HFFc6 (cell line): Measurements from ENCODE around the gene COMMD4. TPM values are rescaled to one million over a fixed set of nuclear protein-coding genes. Genes with fewer than 3 reads are reported as not detected.
"Not testable (repeated sequence)": the region's sequence is repeated elsewhere in the genome, so short reads cannot be mapped to it uniquely, and the experiment has no call there.

Experiments used
- DNase-seq: peaks from one replicate; pipeline ENCODE4 v3.0.0-alpha.2; 2018
- H3K27ac Mint-ChIP-seq: 2 replicates; pipeline ENCODE4 v1.8.0; 2020; ENCODE audit warnings: mild to moderate bottlenecking, mixed read lengths
- H3K27me3 Mint-ChIP-seq: 2 replicates; pipeline ENCODE4 v1.8.0; 2021; ENCODE audit warnings: mild to moderate bottlenecking, moderate library complexity, mixed read lengths; ENCODE audit not compliant: insufficient read depth
- H3K36me3 Mint-ChIP-seq: 2 replicates; pipeline ENCODE4 v1.8.0; 2021; ENCODE audit warnings: low read depth, mixed read lengths
- H3K4me1 Mint-ChIP-seq: 2 replicates; pipeline ENCODE4 v1.8.0; 2020; ENCODE audit warnings: low read depth, mixed read lengths
- H3K4me3 Mint-ChIP-seq: 2 replicates; pipeline ENCODE4 v1.8.0; 2020; ENCODE audit warnings: mild to moderate bottlenecking, moderate library complexity, mixed read lengths
- H3K9me3 Mint-ChIP-seq: 2 replicates; pipeline ENCODE4 v1.8.0; 2020; ENCODE audit warnings: mild to moderate bottlenecking, mixed read lengths
- CTCF ChIP-seq: fragments of 200-600 bp; sonication (generic); IDR thresholded peaks from 2 replicates; pipeline ENCODE4 v1.5.0; 2021; ENCODE audit warnings: antibody characterized with exemption, mild to moderate bottlenecking
- long read RNA-seq: library from polyadenylated mRNA; unstranded; transcript quantifications from one replicate; pipeline ENCODE4 v2.0.0, GENCODE V29; 2019
- total RNA-seq, 6 experiments: library from RNA; stranded (reverse); fragmentation: NEBNext Ultra II Directional; extraction: Animal tissue kit (Norgen Biotek cat#: 25700); gene quantifications; 2 replicates in 1 of 6; 3 replicates in 5 of 6; pipeline ENCODE4 v1.2.3, GENCODE V29; 2021

COMMD4 gene
- total RNA-seq = 100 to 1,000 TPM in 5 of 6 experiments, 10 to 100 TPM in 1; 90.1 to 133 (median 109) TPM
- long read RNA-seq, transcript COMMD4-201 (8 exons, 1,067 nt) = major isoform, 27 of 49 reads
- long read RNA-seq, partial matches to known transcripts = 11 of 49 reads
- long read RNA-seq, other reads (novel, unspliced or antisense) = 6 of 49 reads

GRCh38 chr15:75335705-75336355 lies at the start of gene COMMD4:
COMMD4 (plus strand) TSS chr15:75336063; CDS start chr15:75336090, 27 bp downstream.
- Mint-ChIP-seq H3K27ac (peak within 1 kb of the TSS; percentile 90), H3K4me1 (peaks cover 19% of the 10 kb centered on the region), H3K36me3 (peaks cover 6% of the 10 kb centered on the region; the same call in 1 of the 2 replicates), H3K4me3 (peak within 1 kb of the TSS; percentile 96), H3K9me3 (no peaks in the 10 kb centered on the region), H3K27me3 (peaks cover 15% of the 10 kb centered on the region)
- no peak for TF ChIP-seq CTCF
- peak; percentile 96 for DNase-seq

GRCh38 chr15:75293660-75294059 lies 42.2 kb upstream of the COMMD4 start:
- H3K4me1 Mint-ChIP-seq, H3K4me3 Mint-ChIP-seq, DNase-seq, H3K27ac Mint-ChIP-seq, H3K36me3 Mint-ChIP-seq, H3K9me3 Mint-ChIP-seq, H3K27me3 Mint-ChIP-seq: not testable (repeated sequence)

GRCh38 chr15:75298541-75299310 lies 37.1 kb upstream of the COMMD4 start:
- peak; percentile 39; the same call in 1 of the 2 replicates for TF ChIP-seq CTCF
- H3K9me3 Mint-ChIP-seq, H3K4me1 Mint-ChIP-seq, H3K36me3 Mint-ChIP-seq, H3K4me3 Mint-ChIP-seq, DNase-seq, H3K27ac Mint-ChIP-seq: not testable (repeated sequence)
- H3K27me3 Mint-ChIP-seq = peaks cover 25% of the 10 kb centered on the region

GRCh38 chr15:75299311-75299688 lies 36.6 kb upstream of the COMMD4 start:
- peaks cover 30% of the 10 kb centered on the region for H3K27me3 Mint-ChIP-seq
- H3K36me3 Mint-ChIP-seq, DNase-seq, H3K4me3 Mint-ChIP-seq, H3K4me1 Mint-ChIP-seq, H3K9me3 Mint-ChIP-seq, H3K27ac Mint-ChIP-seq: not testable (repeated sequence)
- peak; percentile 75 for TF ChIP-seq CTCF

- H3K36me3 Mint-ChIP-seq, H3K27ac Mint-ChIP-seq, DNase-seq, H3K4me1 Mint-ChIP-seq, H3K9me3 Mint-ChIP-seq, H3K4me3 Mint-ChIP-seq: not testable (repeated sequence)
- H3K27me3 Mint-ChIP-seq = peaks cover 36% of the 10 kb centered on the region
Measured at GRCh38 chr15:75300026-75300425, 35.8 kb upstream of the COMMD4 start.

GRCh38 chr15:75302318-75302717 lies 33.5 kb upstream of the COMMD4 start:
- Mint-ChIP-seq H3K27me3 (peaks cover 35% of the 10 kb centered on the region), H3K4me1 (no peaks in the 10 kb centered on the region), H3K9me3 (no peaks in the 10 kb centered on the region), H3K4me3 (no peak overlapping the region), H3K36me3 (no peaks in the 10 kb centered on the region), H3K27ac (no peak overlapping the region)
- TF ChIP-seq CTCF = no peak
- no peak for DNase-seq

- not testable (repeated sequence) for H3K4me3 Mint-ChIP-seq, H3K9me3 Mint-ChIP-seq, H3K36me3 Mint-ChIP-seq, H3K27ac Mint-ChIP-seq, H3K4me1 Mint-ChIP-seq, DNase-seq
- peaks cover 39% of the 10 kb centered on the region for H3K27me3 Mint-ChIP-seq
Measured at GRCh38 chr15:75302753-75303152, 33.1 kb upstream of the COMMD4 start.
